H4 (cell line): ENCODE measurements around the gene SOX12. TPM values are rescaled to one million over a fixed set of nuclear protein-coding genes. Genes with fewer than 3 reads are reported as not detected.
A peak's percentile ranks its signal among the peaks of the same experiment; 100 is the strongest.
"Not testable (repeated sequence)": the region's sequence is repeated elsewhere in the genome, so short reads cannot be mapped to it uniquely, and the experiment has no call there.

Experiments
- DNase-seq: peaks from one replicate; pipeline ENCODE4 v3.0.0-alpha.2; 2015; ENCODE audit warnings: low spot score
- total RNA-seq: library from RNA; depleted of rRNA; stranded (reverse); fragments of >200 nt; shearing (Covaris generic); gene quantifications from 2 replicates; pipeline ENCODE4 v1.2.3, GENCODE V29; 2014

SOX12 gene
- total RNA-seq, 1 experiment from 2014 or later = 2.2 TPM

DNA sequence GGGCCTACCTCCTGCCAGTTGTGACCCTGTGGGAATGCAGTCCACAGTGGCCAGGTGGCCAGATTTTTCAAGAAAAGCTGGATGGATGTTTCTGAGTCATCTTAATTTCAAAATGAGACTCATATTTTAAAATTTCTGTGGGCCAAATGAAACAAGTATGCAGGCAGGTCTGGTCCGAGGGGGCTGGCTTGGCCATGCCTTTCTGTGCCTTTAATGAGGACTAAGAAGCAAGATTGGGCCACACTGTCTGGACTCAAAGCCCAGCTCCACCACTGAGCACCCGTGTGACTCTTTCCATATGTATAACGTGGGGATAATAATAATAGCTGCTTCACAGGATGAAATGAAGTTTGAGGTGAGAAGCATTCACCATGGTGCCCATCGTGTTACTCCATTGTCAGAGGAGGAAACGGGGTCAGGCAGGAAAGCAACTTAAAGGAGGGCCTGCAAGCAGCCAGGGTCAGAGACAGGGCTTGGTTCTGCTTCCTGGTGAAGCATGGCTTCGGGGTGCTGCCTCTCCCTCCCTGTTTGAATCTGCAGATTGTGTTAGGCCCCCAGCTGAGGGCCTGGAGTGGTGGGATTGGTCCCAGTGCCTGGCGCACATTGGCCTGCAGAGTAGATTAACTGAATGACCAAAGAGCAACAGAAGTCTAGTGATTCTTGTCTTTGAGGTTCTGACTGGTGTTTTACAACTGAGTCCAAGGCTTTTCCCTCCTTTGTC, 3.8 kb downstream of the SOX12 start:
- DNase-seq = no peak

GRCh38 chr20:329851-330232, 4.5 kb downstream of the SOX12 start:
- DNase-seq = no peak

GRCh38 chr20:330233-331149, 5.1 kb downstream of the SOX12 start:
- DNase-seq = peak; percentile 46

- DNase-seq = no peak
Measured at GRCh38 chr20:334578-334977, 9.2 kb downstream of the SOX12 start.

GRCh38 chr20:336040-336439, 10.7 kb downstream of the SOX12 start:
- DNase-seq = not testable (repeated sequence)

DNA sequence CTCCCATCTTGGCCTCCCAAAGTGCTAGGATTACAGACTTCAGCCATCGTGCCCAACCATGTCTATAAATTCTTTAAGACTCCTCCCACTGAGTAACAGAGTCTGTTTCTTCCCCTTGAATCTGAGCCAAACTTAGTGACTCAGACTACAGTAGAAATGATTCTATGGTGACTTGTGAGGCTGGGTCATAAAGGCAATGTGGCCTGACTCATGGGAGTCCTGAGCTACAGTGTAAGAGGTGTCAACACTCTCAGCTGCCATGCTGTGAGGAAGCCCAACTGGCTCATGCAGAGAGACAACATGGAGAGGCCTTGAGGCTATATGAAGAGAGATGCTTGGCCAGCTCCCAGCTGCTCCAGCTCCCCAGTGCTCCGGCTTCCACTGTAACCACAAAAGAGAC, 16.3 kb downstream of the SOX12 start:
- DNase-seq = peak; percentile 86

DNA sequence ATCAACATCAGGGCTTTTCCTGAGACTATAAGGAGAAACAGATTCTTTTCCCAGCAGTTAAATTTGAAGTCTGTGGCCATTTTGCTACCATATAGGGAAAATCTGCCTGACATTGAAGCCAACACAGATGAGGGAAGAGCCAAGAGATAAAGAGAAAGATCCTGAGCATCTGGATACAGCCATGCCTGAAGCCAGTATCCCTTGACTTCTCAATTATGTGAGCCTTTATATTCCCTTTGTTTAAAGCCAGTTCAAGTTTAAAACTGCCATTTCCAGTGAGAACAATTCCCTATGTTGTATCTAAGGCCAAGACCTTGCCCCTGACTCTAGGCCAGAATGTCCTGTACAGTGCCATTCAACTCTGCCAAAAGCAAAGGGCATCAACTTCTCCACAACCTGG, 17.8 kb downstream of the SOX12 start:
- DNase-seq = peak; percentile 3

DNA sequence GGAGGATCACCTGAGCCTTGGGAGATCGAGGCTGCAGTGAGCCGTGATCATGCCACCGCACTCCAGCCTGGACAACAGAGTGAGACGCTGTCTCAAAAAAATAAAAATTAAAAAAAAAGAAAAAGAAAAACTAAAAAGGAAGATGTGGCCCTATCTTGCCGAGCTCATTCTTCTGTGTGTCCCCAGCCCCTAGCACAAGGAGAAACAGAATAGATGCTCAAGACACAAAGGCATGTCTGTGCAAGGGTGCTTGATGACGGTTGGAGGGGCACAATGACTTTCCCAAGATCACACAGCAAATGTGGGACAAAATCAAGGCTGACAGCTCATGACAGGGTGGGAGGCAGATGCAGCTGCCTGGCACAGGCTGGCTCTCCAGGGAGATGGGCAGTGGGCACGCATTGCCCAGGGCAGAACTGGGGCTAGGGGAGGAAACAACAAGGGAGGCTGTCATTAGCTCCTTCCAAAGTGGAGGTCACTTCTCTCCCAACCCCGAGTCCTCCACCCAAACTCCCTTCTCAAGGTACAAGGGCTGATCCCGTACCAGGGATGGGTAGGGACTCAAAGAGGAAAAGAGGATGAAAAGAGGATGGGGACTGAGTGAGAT, 20.8 kb downstream of the SOX12 start:
- DNase-seq = no peak

GRCh38 chr20:346640-347316, 21.4 kb downstream of the SOX12 start, which contains the start of gene NRSN2:
Gene NRSN2, plus strand, starts transcription at chr20:347111. Its CDS starts 2,533 bp downstream, at chr20:349644.
- peak; percentile 68 for DNase-seq

DNA sequence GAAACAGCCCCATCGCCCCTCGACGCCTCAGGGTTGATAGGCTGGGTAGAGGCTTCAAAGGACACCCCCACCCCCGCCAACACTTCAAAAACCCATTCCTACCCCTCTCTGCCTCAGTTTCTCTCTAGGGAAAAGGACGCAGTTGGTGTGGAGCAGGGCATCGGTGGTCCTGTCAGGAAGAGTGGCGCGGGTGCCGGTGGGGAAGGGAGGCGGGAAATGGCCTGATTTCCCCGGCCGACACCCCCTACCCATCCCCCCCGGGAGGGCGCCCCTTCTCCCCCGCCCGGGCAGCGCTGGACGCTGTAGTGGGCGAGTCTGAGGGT, 21.9 kb downstream of the SOX12 start:
- DNase-seq = no peak

GRCh38 chr20:347640-348484, 22.5 kb downstream of the SOX12 start:
- peak; percentile 97 for DNase-seq

DNA sequence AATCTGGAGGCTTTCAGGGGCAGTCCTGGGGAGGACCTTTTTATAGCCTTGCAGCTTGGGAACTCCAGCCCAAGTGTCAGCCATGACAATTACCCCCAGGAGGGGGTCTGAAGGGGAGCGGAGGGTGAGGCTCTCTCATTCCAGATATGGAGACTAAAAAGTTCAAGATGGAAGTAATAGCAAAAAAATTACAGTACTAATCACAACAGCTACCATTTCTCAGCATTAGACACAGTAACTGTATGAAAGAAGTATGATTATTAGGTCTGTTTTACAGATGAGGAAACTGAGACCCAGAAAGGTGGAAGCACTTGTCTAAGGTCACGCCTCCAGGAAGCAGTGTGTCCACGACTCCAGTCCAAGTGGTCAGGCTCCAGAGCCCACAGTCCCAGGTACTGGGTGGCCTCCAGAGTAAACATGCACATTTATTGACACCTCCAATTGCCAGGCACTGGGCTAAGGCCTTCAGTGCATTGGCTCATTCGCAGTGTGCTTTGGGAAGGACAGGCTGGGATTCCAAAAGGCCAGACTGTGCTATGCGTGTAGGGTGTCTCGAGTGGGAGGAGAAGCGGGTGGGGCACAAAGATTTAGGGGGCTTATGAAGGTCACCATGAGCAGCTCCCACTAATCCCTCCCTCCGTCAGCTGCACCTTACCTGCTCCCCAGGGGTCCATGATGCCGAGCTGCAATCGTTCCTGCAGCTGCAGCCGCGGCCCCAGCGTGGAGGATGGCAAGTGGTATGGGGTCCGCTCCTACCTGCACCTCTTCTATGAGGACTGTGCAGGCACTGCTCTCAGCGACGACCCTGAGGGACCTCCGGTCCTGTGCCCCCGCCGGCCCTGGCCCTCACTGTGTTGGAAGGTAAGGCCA, 23.9 kb downstream of the SOX12 start:
- DNase-seq = no peak

- no peak for DNase-seq
Measured at GRCh38 chr20:353166-353565, 27.8 kb downstream of the SOX12 start.

GRCh38 chr20:354298-354977, 29.1 kb downstream of the SOX12 start:
- peak; percentile 75 for DNase-seq

DNA sequence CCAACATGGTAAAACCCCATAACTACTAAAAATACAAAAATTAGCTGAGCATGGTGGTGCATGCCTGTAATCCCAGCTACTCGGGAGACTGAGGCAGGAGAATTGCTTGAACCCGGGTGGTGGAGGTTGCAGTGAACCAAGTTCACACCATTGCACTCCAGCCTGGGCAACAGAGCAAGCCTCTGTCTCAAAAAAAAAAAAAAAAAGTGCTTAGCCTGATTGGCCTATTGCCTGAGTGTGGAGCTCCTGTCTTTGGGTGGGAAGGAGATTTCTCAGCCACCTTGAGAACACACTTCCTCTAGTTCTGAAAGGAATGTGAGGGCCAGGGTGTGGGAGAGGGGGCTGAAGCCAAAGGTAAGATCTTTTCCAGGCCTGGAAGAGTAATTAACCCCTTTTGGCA, 30.8 kb downstream of the SOX12 start:
- not testable (repeated sequence) for DNase-seq

DNA sequence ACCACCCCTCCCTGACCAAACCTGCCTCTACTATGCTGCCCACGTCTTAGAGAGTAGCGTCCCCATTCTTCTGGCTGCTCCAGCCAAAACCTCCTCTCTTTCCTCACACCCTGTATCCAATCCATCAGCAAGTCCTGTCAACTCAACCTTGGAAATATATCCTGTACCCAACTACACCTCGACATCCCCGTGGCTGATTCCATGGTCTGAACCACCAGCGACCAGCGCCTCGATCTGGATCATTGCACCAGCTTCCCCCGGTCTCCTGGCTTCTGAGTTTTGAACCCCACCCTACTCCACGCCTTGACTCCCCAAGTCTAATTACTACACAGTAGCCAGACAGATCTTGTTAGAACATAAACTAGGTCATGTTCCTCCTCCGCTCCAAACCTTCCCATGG, 31.4 kb downstream of the SOX12 start:
- DNase-seq = no peak

- DNase-seq = peak; percentile 30
Measured at GRCh38 chr20:358891-359555, 33.7 kb downstream of the SOX12 start.

DNA sequence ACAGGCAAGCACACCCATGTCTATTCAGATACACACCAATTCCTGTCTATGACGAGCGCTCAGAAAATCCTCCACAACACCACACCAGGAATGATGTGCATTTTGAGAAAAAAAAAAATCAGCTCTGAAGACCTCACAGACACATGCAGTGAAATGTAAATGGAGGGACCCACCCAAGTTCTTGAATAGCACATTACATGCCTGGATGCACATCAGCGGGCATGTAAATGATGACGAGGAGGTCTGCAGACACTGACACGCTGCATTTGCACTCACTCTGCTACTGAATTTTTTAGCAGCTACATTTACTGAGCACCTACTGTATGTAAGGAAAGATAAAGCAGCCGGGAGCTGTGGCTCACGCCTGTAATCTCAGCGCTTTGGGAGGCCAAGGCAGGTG, 36.2 kb downstream of the SOX12 start:
- peak; percentile 1 for DNase-seq
